Measurements from ENCODE around the gene ITGB5. TPM values are rescaled to one million over a fixed set of nuclear protein-coding genes. Genes with fewer than 3 reads are reported as not detected.
"Not testable (repeated sequence)": the region's sequence is repeated elsewhere in the genome, so short reads cannot be mapped to it uniquely, and the experiment has no call there.

Gene ITGB5
- total RNA-seq, 1 donor from 2014 or later, result 57.7 TPM

DNA sequence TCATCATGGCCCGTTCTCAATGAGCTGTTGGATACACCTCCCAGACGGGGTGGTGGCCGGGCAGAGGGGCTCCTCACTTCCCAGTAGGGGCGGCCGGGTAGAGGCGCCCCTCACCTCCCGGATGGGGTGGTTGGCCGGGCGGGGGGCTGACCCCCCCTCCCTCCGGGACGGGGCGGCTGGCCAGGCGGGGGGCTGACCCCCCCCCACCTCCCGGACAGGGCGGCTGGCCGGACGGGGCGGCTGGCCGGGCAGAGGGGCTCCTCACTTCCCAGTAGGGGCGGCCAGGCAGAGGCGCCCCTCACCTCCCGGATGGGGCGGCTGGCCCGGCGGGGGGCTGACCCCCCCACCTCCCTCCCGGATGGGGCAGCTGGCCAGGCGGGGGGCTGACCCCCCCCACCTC, 137.3 kb downstream of the ITGB5 start:
- DNase-seq (ENCODE audit: low spot score), result not testable (repeated sequence)

- DNase-seq (ENCODE audit: low spot score), result no peak
These were observed 138.5 kb downstream of the ITGB5 start for GRCh38 chr3:124748560-124749198.

DNA sequence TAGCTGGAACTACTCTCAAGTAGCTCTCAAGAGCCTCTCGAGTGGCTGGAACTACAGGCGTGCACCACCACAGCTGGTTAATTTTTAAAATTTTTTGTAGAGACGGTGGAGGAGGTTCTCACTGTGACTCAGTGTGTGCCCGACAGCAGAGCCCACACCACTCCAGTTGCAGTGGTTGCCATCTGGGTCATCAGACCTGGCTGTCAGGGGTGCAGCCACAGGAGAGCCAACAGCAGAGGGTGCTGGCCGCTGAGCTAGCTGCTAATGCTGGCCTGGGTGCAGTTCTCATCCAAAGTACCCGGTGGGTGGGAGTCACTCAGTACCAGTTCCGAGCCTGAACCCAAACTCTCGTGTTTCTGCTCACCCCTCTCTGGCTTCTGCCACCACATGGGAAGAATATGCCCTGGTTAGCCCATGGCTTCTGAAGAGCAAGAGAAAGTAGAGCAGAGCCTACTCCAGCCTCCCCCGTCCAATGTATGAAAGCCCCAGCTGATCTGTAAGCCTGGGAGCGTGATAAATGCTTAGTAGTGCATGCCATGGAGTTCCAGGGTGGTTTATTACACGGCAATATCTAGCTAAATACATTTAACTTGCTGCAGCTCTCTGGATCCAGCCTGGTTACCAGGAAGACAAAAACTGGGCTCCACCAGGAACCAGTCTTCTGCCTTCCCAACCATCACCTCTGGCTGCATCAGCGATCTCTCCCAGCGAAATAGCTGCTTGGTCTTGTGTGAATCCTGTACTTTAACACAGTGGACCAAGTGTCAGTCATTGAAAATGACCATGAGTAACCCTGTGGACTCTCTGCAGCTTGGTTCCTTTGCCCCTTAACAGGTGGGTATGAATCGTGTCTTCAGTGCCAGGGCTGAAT, 139.8 kb downstream of the ITGB5 start:
- DNase-seq (ENCODE audit: low spot score), result no peak

DNA sequence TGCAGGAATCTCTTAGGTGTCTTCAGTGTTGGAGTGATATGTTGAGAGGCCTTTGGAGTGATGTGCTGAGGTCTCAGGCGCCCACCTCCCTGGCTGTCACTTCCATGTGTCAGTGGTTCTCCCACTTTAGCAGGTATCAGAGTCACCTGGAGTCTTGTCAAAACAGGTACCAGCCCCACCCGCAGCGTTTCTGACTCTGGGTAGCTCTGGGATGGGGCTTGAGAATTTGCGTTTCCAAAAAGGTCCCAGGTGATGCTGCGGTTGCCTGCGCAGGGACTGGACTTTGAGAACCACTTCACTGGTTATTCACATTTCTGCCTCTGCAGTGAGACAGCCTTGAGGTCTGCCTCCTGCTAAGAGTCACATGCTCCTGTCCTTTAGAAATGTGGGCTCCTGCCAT, 141.4 kb downstream of the ITGB5 start:
- DNase-seq (ENCODE audit: low spot score), result no peak

DNA sequence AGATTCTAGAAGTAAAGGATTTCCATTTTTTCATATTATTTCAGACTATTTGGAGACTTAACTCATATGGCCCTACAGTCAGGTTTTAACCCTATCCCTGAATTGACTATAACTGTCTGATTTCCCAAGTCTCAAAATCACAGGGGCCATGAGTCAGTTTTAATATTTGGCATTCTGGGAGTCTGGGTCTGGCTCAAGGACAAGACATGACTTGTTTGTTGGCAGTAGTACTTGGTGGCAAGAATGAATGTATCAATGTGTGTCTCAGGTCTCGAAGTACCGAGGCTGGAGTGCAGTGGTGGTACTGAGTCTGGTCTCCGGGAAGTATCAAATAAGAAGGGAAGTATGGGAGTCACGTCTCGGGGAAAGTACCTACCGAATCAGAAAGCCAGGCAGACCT, 146.1 kb downstream of the ITGB5 start:
- no peak for DNase-seq (ENCODE audit: low spot score)

DNA sequence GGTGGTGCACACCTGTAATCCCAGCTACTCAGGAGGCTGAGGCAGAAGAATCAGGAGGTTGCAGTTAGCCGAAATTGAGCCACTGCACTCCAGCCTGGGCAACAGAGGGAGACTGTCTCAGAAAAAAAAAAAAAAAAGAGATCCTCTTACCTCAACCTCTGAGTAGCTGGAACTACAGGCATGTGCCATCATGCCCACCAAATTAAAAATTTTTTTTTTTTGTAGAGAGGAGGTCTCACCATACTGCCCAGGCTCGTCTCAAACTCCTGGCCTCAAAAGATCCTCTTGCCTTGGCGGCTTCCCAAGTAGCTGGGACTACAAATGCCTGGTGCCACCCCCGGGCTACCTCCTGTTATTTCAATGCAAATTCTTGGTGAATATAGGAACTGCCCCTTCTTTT, 155.4 kb downstream of the ITGB5 start:
- DNase-seq (ENCODE audit: low spot score), result no peak

DNA sequence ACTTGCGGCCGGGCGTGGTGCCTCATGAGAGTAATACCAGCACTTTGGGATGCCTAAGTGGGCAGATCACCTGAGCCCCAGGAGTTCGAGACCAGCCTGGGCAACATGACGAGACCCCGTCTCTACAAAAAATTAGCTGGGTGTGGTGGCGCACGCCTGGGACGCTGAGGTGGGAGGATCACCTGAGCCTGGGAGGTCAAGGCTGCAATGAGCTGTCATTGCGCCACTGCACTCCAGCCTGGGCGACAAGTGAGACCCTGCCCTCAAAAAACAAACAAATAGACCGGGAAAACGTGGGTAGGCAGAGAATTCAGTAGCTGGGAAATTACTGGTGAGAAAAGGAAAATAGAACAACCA, 156.2 kb downstream of the ITGB5 start:
- DNase-seq (ENCODE audit: low spot score), result no peak

DNA sequence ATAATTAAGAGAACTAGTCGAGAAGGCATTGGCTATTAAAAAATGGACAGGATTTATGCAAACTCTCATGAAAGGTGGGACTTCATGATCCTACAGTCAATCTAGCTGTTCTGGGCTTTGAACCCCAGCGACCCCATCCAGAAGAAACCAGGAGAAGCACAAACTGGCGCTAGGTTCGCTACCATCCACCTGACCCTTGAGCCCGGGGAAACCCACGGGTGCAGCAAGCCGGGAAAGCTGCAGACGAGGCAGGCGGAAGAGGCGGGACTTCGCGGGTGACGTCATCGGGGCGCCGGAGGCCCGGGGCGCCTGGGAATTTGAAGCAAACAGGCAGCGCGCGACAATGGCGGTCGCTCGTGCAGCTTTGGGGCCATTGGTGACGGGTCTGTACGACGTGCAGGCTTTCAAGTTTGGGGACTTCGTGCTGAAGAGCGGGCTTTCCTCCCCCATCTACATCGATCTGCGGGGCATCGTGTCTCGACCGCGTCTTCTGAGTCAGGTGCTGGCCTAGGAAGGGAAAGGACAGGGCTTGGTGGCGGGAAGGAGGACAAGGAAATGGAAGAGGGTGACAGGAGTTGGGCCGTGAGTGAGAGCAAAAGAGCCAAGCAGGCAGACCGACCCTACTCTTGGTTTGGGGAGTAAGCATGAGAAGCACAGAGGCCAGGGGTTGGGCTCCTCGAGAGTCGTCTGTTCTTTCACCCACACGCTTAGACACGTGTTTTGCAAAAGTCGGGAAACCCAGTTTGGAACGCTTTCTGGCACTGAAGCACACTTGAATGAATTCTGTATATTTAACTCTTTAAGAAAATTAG, 156.8 kb downstream of the ITGB5 start, which contains the start of gene UMPS:
Gene UMPS, plus strand, starts transcription at position 324 of the 812 bp plus-strand sequence. Its CDS starts 20 bp downstream, at position 344.
- DNase-seq (ENCODE audit: low spot score), result peak; percentile 92

- DNase-seq (ENCODE audit: low spot score), result no peak
These were observed 164.6 kb downstream of the ITGB5 start for GRCh38 chr3:124722589-124722988.

GRCh38 chr3:124714223-124714853, 172.8 kb downstream of the ITGB5 start:
- no peak for DNase-seq (ENCODE audit: low spot score)

Other genes with a start within 250 kb of the ITGB5 start
- 33.6 TPM for gene UMPS, start 156.9 kb downstream of the ITGB5 start, total RNA-seq
- not detected for gene MUC13, start 47.4 kb upstream of the ITGB5 start, total RNA-seq
- 78.3 TPM for gene HEG1, start 168.6 kb upstream of the ITGB5 start, total RNA-seq

Data from ureter (tissue), 1 donor.